ENCODE data around the gene HLA-DMA. TPM values are rescaled to one million over a fixed set of nuclear protein-coding genes. Genes with fewer than 3 reads are reported as not detected.

HLA-DMA gene
- polyA plus RNA-seq, 6 donors from 2014 or later: 1,101 to 1,557 (median 1,371) TPM

DNA sequence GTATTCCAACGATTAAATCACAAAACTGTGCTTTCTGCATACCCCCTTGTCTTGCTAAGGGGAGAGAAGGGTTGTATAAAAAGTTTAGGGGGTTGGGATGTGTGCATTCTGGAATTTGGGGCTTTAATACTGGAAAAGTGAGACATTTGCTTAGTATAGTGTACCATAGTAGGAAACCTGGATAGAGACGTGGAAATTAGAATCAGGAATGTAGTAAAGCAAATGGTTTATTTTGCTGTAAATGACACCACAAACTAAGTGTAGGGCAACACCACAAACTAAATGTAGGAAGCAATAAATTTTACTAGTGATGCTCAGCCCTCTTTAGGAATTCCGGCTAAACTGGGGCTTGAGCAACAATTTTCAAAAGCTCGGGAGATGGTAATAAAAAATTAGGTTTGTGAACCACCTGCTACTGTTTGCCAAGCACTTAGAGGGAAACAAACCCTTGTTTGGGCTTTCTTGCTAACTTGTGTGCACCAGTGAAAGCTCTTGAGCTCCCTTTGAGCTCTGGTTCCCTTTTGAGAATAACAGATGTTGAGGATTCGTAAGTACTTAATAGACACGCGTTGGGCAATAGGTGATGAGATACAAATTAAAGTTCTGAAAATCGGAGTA lies 29.3 kb upstream of the HLA-DMA start:
- peak overlapping the region in 5 of 6 donors; percentile 24 to 84 (median 68) for H3K27ac Mint-ChIP-seq
- no peaks in the 10 kb centered on the region for H3K27me3 Mint-ChIP-seq
- H3K36me3 Mint-ChIP-seq: peaks cover 23 to 29% of the 10 kb centered on the region in 2 donors
- DNase-seq (no peak), ATAC-seq (ENCODE audit: low read depth in 2 of 2) (no peak)
- no peak overlapping the region for H3K4me3 Mint-ChIP-seq
- no peaks in the 10 kb centered on the region for H3K9me3 Mint-ChIP-seq
- H3K4me1 Mint-ChIP-seq: peaks cover 41 to 52% (median 48%) of the 10 kb centered on the region in 3 donors

DNA sequence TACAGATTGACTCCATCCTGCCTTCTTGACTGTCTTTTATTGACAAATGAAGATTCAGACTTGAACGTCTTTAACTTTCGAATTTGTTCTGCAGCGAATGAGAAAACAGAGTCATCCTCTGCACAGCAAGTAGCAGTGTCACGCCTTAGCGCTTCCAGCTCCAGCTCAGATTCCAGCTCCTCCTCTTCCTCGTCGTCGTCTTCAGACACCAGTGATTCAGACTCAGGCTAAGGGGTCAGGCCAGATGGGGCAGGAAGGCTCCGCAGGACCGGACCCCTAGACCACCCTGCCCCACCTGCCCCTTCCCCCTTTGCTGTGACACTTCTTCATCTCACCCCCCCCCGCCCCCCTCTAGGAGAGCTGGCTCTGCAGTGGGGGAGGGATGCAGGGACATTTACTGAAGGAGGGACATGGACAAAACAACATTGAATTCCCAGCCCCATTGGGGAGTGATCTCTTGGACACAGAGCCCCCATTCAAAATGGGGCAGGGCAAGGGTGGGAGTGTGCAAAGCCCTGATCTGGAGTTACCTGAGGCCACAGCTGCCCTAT lies 27.7 kb upstream of the HLA-DMA start:
- ATAC-seq (ENCODE audit: low read depth in 2 of 2) (no peak), DNase-seq (no peak)
- peak overlapping the region in 4 of 6 donors; percentile 15 to 68 (median 56) for H3K27ac Mint-ChIP-seq
- peak overlapping the region in 2 of 8 donors; percentile 15 to 35 for H3K4me3 Mint-ChIP-seq
- H3K27me3 Mint-ChIP-seq: no peaks in the 10 kb centered on the region
- H3K9me3 Mint-ChIP-seq: no peaks in the 10 kb centered on the region
- H3K36me3 Mint-ChIP-seq: peaks cover 31 to 45% of the 10 kb centered on the region in 2 donors
- peaks cover 57 to 65% (median 61%) of the 10 kb centered on the region in 3 donors for H3K4me1 Mint-ChIP-seq

DNA sequence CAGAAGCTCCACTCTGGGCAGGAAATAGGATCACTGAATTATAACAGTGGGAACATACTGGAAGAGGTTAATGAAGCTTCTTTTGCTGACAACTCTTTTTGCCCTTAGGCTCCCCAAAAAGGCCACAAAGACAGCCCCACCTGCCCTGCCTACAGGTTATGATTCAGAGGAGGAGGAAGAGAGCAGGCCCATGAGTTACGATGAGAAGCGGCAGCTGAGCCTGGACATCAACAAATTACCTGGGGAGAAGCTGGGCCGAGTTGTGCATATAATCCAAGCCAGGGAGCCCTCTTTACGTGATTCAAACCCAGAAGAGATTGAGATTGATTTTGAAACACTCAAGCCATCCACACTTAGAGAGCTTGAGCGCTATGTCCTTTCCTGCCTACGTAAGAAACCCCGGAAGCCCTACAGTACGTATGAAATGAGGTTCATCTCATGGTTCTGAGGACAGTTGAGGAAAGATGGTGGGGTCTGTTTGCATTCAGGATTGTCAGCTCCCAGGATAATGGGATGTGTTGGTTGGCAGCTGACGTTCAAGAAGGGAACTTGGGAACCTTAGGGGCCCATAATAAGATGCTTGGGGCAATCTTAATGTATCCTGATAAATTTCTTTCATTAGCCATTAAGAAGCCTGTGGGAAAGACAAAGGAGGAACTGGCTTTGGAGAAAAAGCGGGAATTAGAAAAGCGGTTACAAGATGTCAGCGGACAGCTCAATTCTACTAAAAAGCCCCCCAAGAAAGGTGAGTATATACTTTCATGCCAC lies 27.0 kb upstream of the HLA-DMA start:
- no peaks in the 10 kb centered on the region for H3K27me3 Mint-ChIP-seq
- ATAC-seq (ENCODE audit: low read depth in 2 of 2): no peak
- peaks cover 36 to 52% of the 10 kb centered on the region in 2 donors for H3K36me3 Mint-ChIP-seq
- H3K27ac Mint-ChIP-seq: peak overlapping the region in 4 of 6 donors; percentile 61 to 73 (median 72)
- no peak for DNase-seq
- H3K9me3 Mint-ChIP-seq: no peaks in the 10 kb centered on the region
- peaks cover 58 to 68% (median 64%) of the 10 kb centered on the region in 3 donors for H3K4me1 Mint-ChIP-seq
- peak overlapping the region in 2 of 8 donors; percentile 9 to 30 for H3K4me3 Mint-ChIP-seq

DNA sequence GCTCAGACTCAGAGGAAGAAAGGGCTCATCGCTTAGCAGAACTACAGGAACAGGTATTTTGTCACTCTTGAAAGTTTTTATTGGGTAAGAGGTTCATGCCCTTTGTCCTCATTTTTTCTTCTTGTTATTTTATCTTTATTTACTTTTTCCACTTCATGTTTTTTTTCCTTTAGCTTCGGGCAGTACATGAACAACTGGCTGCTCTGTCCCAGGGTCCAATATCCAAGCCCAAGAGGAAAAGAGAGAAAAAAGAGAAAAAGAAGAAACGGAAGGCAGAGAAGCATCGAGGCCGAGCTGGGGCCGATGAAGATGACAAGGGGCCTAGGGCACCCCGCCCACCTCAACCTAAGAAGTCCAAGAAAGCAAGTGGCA lies 25.0 kb upstream of the HLA-DMA start:
- Mint-ChIP-seq H3K36me3 (peaks cover 48 to 64% of the 10 kb centered on the region in 2 donors), H3K27ac (peak overlapping the region in 3 of 6 donors; percentile 70 to 89 (median 78)), H3K4me1 (peaks cover 59 to 66% (median 60%) of the 10 kb centered on the region in 3 donors), H3K27me3 (no peaks in the 10 kb centered on the region), H3K9me3 (no peaks in the 10 kb centered on the region), H3K4me3 (peak overlapping the region in 5 of 8 donors; percentile 9 to 67 (median 20))
- DNase-seq (no peak), ATAC-seq (ENCODE audit: low read depth in 2 of 2) (no peak)

DNA sequence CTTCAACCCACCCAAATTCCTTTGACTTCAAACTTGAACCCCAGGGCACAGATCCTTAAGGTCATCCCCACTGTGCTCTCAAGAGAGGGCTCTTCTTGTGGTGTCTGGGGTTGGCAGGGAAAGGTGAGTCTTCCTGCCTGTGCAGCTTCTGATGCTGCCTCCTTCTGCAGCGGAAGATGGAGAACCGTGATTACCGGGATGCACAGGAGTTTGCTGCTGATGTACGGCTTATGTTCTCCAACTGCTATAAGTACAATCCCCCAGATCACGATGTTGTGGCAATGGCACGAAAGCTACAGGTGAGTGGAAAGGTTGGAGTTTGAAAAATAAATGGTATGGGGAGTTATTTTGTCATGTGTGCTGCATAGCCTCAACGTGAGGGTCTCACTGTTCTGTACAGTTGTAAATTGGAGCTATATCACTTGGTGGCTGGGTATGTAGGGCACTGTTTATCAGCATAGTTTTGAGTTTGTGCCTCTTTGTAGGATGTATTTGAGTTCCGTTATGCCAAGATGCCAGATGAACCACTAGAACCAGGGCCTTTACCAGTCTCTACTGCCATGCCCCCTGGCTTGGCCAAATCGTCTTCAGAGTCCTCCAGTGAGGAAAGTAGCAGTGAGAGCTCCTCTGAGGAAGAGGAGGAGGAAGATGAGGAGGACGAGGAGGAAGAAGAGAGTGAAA lies 24.5 kb upstream of the HLA-DMA start:
- ATAC-seq (ENCODE audit: low read depth in 2 of 2): no peak
- Mint-ChIP-seq H3K9me3 (no peaks in the 10 kb centered on the region), H3K4me1 (peaks cover 57 to 67% (median 64%) of the 10 kb centered on the region in 3 donors), H3K27me3 (no peaks in the 10 kb centered on the region), H3K4me3 (peak overlapping the region in 4 of 8 donors; percentile 1 to 67 (median 38)), H3K27ac (peak overlapping the region in 2 of 6 donors; percentile 70 to 89), H3K36me3 (peaks cover 51 to 68% of the 10 kb centered on the region in 2 donors)
- no peak for DNase-seq

DNA sequence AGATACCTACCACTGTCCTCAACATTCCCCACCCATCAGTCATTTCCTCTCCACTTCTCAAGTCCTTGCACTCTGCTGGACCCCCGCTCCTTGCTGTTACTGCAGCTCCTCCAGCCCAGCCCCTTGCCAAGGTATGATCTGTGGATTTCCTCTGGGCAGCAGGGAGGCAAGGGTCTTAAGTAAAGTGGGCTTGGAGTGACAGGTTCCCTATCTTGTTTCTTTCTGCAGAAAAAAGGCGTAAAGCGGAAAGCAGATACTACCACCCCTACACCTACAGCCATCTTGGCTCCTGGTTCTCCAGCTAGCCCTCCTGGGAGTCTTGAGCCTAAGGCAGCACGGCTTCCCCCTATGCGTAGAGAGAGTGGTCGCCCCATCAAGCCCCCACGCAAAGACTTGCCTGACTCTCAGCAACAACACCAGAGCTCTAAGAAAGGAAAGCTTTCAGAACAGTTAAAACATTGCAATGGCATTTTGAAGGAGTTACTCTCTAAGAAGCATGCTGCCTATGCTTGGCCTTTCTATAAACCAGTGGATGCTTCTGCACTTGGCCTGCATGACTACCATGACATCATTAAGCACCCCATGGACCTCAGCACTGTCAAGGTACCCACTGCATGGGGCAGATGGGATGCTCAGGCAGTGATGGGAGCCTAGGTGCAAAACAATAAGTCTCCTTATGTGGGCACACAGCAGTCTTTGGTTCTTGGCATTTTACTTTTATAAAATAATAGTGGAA lies 23.6 kb upstream of the HLA-DMA start:
- Mint-ChIP-seq H3K27ac (peak overlapping the region; percentile 64 to 99 (median 82)), H3K27me3 (no peaks in the 10 kb centered on the region), H3K4me3 (peak overlapping the region; percentile 9 to 100 (median 58)), H3K9me3 (no peaks in the 10 kb centered on the region), H3K36me3 (peaks cover 51 to 62% of the 10 kb centered on the region in 2 donors), H3K4me1 (peaks cover 62 to 64% (median 64%) of the 10 kb centered on the region in 3 donors)
- ATAC-seq (ENCODE audit: low read depth in 2 of 2): no peak
- DNase-seq: no peak

DNA sequence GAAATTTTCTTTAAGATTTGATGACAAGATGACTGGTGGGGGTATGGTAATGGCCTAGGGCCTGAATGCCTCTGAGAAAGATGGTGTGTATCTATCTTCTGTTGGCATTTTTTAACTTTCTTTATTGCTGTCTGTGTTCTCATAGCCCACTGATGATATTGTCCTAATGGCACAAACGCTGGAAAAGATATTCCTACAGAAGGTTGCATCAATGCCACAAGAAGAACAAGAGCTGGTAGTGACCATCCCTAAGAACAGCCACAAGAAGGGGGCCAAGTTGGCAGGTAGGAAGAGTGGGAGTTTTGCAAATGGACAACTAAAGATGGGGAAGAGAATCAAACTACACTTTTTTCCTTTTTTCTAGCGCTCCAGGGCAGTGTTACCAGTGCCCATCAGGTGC lies 23.0 kb upstream of the HLA-DMA start:
- Mint-ChIP-seq H3K27me3 (no peaks in the 10 kb centered on the region), H3K4me1 (peaks cover 62 to 67% (median 64%) of the 10 kb centered on the region in 3 donors), H3K9me3 (no peaks in the 10 kb centered on the region), H3K4me3 (peak overlapping the region in 7 of 8 donors; percentile 35 to 100 (median 69)), H3K27ac (peak overlapping the region in 4 of 6 donors; percentile 69 to 99 (median 86)), H3K36me3 (peaks cover 51 to 67% of the 10 kb centered on the region in 2 donors)
- ATAC-seq (ENCODE audit: low read depth in 2 of 2): no peak
- DNase-seq: no peak

DNA sequence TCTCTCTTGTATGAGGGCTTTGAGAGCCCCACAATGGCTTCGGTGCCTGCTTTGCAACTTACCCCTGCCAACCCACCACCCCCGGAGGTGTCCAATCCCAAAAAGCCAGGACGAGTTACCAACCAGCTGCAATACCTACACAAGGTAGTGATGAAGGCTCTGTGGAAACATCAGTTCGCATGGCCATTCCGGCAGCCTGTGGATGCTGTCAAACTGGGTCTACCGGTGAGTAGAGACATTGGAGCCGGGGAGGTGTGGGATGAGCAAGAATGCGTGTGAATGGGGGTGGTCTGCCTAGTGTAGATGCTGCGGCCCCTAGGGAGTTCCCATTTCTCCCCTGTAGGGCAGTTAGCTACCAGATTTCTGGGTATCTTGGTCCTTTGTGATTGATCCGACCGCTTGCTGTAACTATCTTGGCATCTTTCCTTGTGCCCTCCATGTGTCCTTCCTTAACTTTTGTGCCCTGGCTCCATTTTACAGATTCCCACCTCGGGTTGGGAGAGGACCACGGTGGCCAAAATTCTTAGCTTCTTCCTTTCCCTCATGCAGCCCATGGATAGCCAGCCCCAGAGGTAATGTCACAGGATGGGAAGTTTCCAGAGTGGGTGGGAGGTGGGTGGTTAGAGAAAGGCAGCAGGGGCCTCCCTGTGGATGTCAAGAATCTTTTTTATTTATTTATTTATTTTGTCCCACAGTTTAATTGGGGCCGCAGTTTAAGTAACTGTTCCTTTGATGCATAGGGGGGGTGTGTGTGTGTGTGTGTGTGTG lies 21.8 kb upstream of the HLA-DMA start:
- H3K9me3 Mint-ChIP-seq: no peaks in the 10 kb centered on the region
- H3K27me3 Mint-ChIP-seq: no peaks in the 10 kb centered on the region
- H3K27ac Mint-ChIP-seq: peak overlapping the region; percentile 21 to 99 (median 70)
- ATAC-seq (ENCODE audit: low read depth in 2 of 2): no peak
- H3K36me3 Mint-ChIP-seq: peaks cover 40 to 67% of the 10 kb centered on the region in 2 donors
- H3K4me1 Mint-ChIP-seq: peaks cover 65 to 70% (median 69%) of the 10 kb centered on the region in 3 donors
- DNase-seq: no peak
- peak overlapping the region; percentile 93 to 100 (median 98) for H3K4me3 Mint-ChIP-seq

DNA sequence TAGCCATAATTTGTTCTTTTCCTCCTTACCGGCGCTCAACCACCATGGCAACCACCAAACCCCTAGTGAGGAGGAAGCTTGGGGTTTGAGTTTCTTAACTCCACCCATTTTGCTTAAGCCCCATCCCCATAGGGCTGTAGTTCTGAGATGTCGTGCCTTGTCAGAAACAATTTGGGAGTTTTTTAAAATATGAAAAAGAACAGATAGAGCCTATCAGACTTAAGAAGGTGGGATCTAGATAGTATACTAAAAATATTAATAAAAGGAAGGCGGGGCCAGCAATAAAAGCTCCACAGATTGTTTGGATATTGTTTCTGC lies 21.1 kb upstream of the HLA-DMA start:
- Mint-ChIP-seq H3K4me1 (peaks cover 67 to 69% (median 69%) of the 10 kb centered on the region in 3 donors), H3K36me3 (peaks cover 37 to 63% of the 10 kb centered on the region in 2 donors), H3K4me3 (peak overlapping the region; percentile 93 to 100 (median 98)), H3K27ac (peak overlapping the region; percentile 98 to 100 (median 100)), H3K27me3 (no peaks in the 10 kb centered on the region), H3K9me3 (no peaks in the 10 kb centered on the region)
- DNase-seq (peak; percentile 45), ATAC-seq (ENCODE audit: low read depth in 2 of 2) (no peak)

DNA sequence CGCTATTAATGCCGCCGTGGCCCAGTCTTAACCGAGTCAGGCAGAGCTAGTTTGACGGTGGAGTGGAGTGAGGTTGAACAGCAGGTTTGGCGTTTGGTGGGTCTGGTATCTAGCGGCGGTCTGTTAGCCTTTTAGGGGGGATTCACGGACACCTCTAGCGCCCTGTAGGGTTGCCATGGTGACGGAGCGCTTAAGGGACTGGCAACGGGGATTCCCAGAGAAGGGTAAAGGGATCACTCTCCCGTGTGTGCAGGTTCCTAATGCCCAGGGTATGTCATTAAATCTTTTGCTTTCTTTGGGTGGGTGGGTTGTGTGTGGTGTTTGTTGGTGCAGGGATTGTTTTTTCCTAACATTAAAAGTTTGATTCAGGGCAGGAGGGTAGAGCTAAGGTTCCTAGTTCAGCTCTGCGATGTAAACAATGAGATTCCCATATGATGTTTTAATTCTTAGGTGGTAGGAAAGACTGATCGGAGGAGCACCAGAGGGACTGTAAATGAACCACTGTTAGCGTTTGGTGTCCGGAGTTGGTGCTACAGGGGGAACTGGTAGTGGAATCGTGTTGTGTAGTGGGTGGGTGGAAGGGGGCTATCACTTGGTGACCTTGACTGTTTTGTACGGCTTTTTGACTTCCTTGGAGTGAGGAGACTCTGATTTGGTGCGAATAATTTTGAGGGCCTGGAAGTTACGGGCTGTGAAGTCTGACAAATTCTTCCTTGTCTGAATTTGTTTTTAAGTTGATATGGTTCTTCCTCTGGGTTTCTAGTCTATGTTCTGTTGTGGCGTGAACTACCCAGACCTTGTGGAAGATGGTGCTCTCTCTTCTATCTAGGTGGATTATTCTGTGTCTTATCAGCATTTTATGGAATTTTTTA lies 20.5 kb upstream of the HLA-DMA start:
- DNase-seq (peak; percentile 65), ATAC-seq (ENCODE audit: low read depth in 2 of 2) (peak; percentile 3 to 11)
- H3K27ac Mint-ChIP-seq: peak overlapping the region; percentile 98 to 100 (median 100)
- no peaks in the 10 kb centered on the region for H3K9me3 Mint-ChIP-seq
- no peaks in the 10 kb centered on the region for H3K27me3 Mint-ChIP-seq
- H3K4me1 Mint-ChIP-seq: peaks cover 61 to 69% (median 66%) of the 10 kb centered on the region in 3 donors
- peaks cover 37 to 63% of the 10 kb centered on the region in 2 donors for H3K36me3 Mint-ChIP-seq
- peak overlapping the region; percentile 93 to 100 (median 98) for H3K4me3 Mint-ChIP-seq

DNA sequence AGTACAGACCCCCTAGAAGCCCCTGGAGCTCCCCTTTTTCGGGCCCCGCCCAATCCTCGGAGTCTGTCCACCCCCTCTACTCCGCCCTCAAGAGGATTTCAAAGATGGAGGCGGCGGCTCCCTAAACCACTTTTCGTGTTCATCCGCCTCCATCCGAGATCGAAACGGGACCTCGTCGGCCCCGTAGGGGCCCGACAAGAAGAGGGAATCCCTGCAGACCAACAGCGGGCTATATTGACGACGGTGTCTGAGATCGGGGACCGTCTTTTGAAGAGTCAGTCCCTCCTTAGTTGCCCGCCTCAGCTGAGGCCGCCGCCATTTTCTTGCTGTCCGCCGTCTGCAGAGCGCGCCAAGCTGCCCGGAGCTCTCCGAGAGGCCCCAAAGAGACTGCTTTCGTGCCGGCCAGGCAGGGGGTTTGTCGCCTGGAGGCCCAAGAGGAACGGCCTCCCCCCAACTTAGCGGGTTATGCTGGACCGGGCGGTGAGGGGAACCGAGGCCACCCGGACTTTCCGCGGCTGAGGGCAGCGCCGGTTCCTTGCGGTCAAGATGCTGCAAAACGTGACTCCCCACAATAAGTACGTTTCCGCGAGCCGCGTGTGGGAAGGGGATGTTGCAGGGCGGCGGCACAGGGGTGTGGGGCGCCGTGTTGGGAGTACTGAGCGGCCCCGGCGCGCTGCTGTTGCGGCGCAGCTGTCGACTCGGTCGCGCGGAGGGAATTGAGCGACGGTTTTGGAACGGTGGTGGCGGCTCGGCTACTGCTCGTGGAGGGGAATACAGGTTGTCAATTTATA lies 19.7 kb upstream of the HLA-DMA start:
- Mint-ChIP-seq H3K4me3 (peak overlapping the region; percentile 93 to 100 (median 98)), H3K27me3 (no peaks in the 10 kb centered on the region), H3K27ac (peak overlapping the region; percentile 98 to 100 (median 100)), H3K36me3 (peaks cover 30 to 55% of the 10 kb centered on the region in 2 donors), H3K4me1 (peaks cover 55 to 64% (median 61%) of the 10 kb centered on the region in 3 donors), H3K9me3 (no peaks in the 10 kb centered on the region)
- DNase-seq (peak; percentile 55), ATAC-seq (ENCODE audit: low read depth in 2 of 2) (peak in 1 of 2 donors; percentile 4)
